Stimulated activated CD4-positive, alpha-beta T cell treated with anti-CD3 and anti-CD28 coated beads, TNF-alpha, amount 100 ng/mL, for 4 hours (primary cell): Measurements from ENCODE around the gene SH3GL3.
A peak's percentile ranks its signal among the peaks of the same experiment; 100 is the strongest.

Source experiments
- DNase-seq, 3 experiments: peaks; one replicate each; pipeline ENCODE4 v3.0.0-alpha.2; 2020; ENCODE audit warnings: low read depth in 3 of 3

SH3GL3 gene

GRCh38 chr15:83446904-83447709 is at the start of gene SH3GL3:
SH3GL3 (plus strand) TSS chr15:83447341; CDS start chr15:83447534, 193 bp downstream.
- peak in 1 of 3 experiments; percentile 10 for DNase-seq

- no peak for DNase-seq
Observed at GRCh38 chr15:83398626-83399025, 48.5 kb upstream of the SH3GL3 start.

GRCh38 chr15:83404121-83404520 is 43.0 kb upstream of the SH3GL3 start:
- DNase-seq = no peak

GRCh38 chr15:83410532-83410931 is 36.6 kb upstream of the SH3GL3 start:
- no peak for DNase-seq

GRCh38 chr15:83413054-83413719 is 34.0 kb upstream of the SH3GL3 start:
- DNase-seq = no peak

- DNase-seq = no peak
Observed at GRCh38 chr15:83422081-83422480, 25.1 kb upstream of the SH3GL3 start.

- no peak for DNase-seq
Observed at GRCh38 chr15:83422541-83422940, 24.6 kb upstream of the SH3GL3 start.

GRCh38 chr15:83424101-83424500 is 23.0 kb upstream of the SH3GL3 start:
- DNase-seq = no peak

- DNase-seq = no peak
Observed at GRCh38 chr15:83430441-83430840, 16.7 kb upstream of the SH3GL3 start.

- no peak for DNase-seq
Observed at GRCh38 chr15:83431521-83431920, 15.6 kb upstream of the SH3GL3 start.

GRCh38 chr15:83435202-83435601 is 11.9 kb upstream of the SH3GL3 start:
- DNase-seq = no peak

GRCh38 chr15:83435782-83436181 is 11.4 kb upstream of the SH3GL3 start:
- no peak for DNase-seq

- DNase-seq = no peak
Observed at GRCh38 chr15:83436513-83437158, 10.5 kb upstream of the SH3GL3 start.

GRCh38 chr15:83443076-83443847 is 3.9 kb upstream of the SH3GL3 start:
- DNase-seq = no peak

- no peak for DNase-seq
Observed at GRCh38 chr15:83444936-83445335, 2.2 kb upstream of the SH3GL3 start.

GRCh38 chr15:83445643-83446042 is 1.5 kb upstream of the SH3GL3 start:
- no peak for DNase-seq

- DNase-seq = no peak
Observed at GRCh38 chr15:83446417-83446816, 724 bp upstream of the SH3GL3 start.

- no peak for DNase-seq
Observed at GRCh38 chr15:83449250-83449671, 2.1 kb downstream of the SH3GL3 start.

GRCh38 chr15:83449937-83450506 is 2.9 kb downstream of the SH3GL3 start:
- no peak for DNase-seq

GRCh38 chr15:83457149-83457548 is 10.0 kb downstream of the SH3GL3 start:
- DNase-seq = no peak

- no peak for DNase-seq
Observed at GRCh38 chr15:83458381-83458780, 11.2 kb downstream of the SH3GL3 start.

- no peak for DNase-seq
Observed at GRCh38 chr15:83462026-83462425, 14.9 kb downstream of the SH3GL3 start.
